Adrenal gland (tissue), 5 donors: ENCODE data around the gene OTUD3.

ENCODE experiments used
- CTCF ChIP-seq, 6 experiments: fragments of 450-650 bp in 4 of 6; fragments of 200-600 bp in 2 of 6; sonication (generic) in 1 of 6; IDR thresholded peaks; 1 replicate in 5 of 6; 2 replicates in 1 of 6; pipeline versions ENCODE4 v1.5.1 to v1.8.0; 2016 to 2021; ENCODE audit warnings: antibody characterized with exemption in 6 of 6, mild to moderate bottlenecking in 2 of 6, moderate library complexity in 1 of 6
- POLR2A ChIP-seq, 2 donors: fragments of 450-650 bp; IDR thresholded peaks; one replicate each; pipeline ENCODE4 v1.6.1; 2017; ENCODE audit warnings: antibody characterized with exemption in 2 of 2, mild to moderate bottlenecking in 2 of 2, moderate library complexity in 1 of 2
- donor health status: DM: no; HTN: no; CAD: no.

GRCh38 chr1:19940486-19941205 lies 58.5 kb downstream of the OTUD3 start:
- TF ChIP-seq CTCF (IDR thresholded peaks at IDR 0.05), result no peak
- no peak for TF ChIP-seq POLR2A (IDR thresholded peaks at IDR 0.05)
